ENCODE measurements around the gene TLX1.

Gene TLX1

DNA sequence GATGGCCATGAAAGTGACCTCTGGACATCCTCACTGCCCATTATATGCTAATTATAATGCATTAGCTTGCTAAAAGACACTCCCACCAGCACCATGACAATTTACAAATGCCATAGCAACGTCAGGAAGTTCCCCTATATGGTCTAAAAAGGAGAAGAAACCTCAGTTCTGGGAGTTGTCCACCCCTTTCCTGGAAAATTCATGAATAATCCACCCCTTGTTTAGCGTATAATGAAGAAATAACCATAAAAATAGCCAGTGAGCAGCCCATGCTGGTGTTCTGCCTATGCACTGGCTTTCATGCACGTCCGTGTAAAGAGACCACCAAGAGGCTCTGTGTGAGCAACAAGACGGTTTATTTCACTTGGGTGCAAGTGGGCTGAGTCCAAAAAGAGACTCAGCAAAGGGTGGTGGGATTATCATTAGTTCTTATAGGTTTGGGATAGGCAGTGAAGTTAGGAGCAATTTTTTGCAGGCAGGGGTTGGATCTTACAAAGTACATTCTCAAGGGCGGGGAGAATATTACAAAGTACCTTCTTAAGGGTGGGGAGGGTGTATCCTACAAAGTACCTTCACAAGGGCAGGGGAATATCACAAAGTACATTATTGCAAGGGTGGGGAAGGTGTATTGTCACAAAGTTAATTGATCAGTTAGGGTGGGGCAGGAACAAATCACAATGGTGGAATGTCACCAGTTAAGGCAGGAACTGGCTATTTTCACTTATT is 52.5 kb downstream of the TLX1 start:
- ATAC-seq, result no peak
- Mint-ChIP-seq H3K4me3 (no peak overlapping the region), H3K27ac (no peak overlapping the region), H3K36me3 (no peaks in the 10 kb centered on the region), H3K4me1 (no peaks in the 10 kb centered on the region), H3K9me3 (no peaks in the 10 kb centered on the region)
- DNase-seq (ENCODE audit: low spot score in 2 of 2), result no peak

Data from stimulated activated effector memory CD8-positive, alpha-beta T cell treated with anti-CD3 and anti-CD28 coated beads, Interleukin-12 subunit alpha, Interleukin-12 subunit beta, amount 100 ng/mL, for 72 hours (primary cell).